SU-DHL-6 (cell line): ENCODE measurements around the gene CAMKK1.

Experiments
- EZH2phosphoT487 ChIP-seq: fragments of 200-600 bp; sonication (generic), shearing (Covaris generic); conservative IDR thresholded peaks from 2 replicates; pipeline ENCODE4 v1.6.1; 2018; ENCODE audit warnings: mild to moderate bottlenecking, antibody characterized with exemption, low read length, moderate library complexity, mixed read lengths
- TF ChIP-seq, protein P1 (sequence below): fragments of 200-600 bp; sonication (generic); IDR thresholded peaks from one replicate; pipeline ENCODE4 v1.5.1; 2017; ENCODE audit warnings: antibody characterized with exemption, mild to moderate bottlenecking, low read length, moderate library complexity; ENCODE audit not compliant: insufficient read depth, poor library complexity, severe bottlenecking

DNA sequence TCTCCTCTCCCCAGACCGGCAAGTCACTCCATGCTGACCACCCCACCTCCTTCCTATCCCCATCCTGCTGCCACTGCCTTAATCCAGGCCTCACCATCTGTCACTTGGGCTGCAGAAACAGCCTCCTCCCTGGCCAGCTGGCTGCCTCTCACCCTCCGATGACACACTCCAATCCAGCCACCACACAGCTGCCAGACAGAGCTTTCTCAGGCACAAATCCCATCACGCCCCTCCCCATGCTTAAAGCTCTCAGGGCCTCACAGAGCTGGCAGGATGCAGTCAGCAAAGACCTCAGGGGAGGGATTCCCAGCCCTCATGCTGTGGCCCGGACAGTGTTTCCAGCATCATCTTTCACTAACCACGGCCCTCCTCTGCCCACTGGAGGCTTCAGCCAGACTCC is 13.7 kb downstream of the CAMKK1 start:
- TF ChIP-seq, protein P1, sequence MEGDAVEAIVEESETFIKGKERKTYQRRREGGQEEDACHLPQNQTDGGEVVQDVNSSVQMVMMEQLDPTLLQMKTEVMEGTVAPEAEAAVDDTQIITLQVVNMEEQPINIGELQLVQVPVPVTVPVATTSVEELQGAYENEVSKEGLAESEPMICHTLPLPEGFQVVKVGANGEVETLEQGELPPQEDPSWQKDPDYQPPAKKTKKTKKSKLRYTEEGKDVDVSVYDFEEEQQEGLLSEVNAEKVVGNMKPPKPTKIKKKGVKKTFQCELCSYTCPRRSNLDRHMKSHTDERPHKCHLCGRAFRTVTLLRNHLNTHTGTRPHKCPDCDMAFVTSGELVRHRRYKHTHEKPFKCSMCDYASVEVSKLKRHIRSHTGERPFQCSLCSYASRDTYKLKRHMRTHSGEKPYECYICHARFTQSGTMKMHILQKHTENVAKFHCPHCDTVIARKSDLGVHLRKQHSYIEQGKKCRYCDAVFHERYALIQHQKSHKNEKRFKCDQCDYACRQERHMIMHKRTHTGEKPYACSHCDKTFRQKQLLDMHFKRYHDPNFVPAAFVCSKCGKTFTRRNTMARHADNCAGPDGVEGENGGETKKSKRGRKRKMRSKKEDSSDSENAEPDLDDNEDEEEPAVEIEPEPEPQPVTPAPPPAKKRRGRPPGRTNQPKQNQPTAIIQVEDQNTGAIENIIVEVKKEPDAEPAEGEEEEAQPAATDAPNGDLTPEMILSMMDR = no peak
- TF ChIP-seq EZH2phosphoT487 = no peak
